Calu3 (cell line): ENCODE data around the gene CCR5AS.

Source experiments
- BruUV-seq: library from RNA; stranded (reverse); fragments of 400-500 nt; replicated peaks from 2 replicates; lab custom pipeline; 2021; lab: Mats Ljungman, UMichigan
- CTCF ChIA-PET: fragments of 300-600 bp; sonication (Branson Sonifier 250); formaldehyde crosslinking; loops from one replicate; lab custom pipeline; 2022; ENCODE audit warnings: antibody characterized with exemption; lab: Charles Lee
- DNase-seq: peaks from one replicate; pipeline ENCODE4 v3.0.0; 2022
- H3K27ac Mint-ChIP-seq: one replicate; pipeline ENCODE4 v1.8.0; 2022; ENCODE audit warnings: mixed read lengths; ENCODE audit not compliant: unreplicated experiment
- H3K27me3 Mint-ChIP-seq: one replicate; pipeline ENCODE4 v1.8.0; 2022; ENCODE audit warnings: mixed read lengths; ENCODE audit not compliant: unreplicated experiment
- H3K36me3 Mint-ChIP-seq: one replicate; pipeline ENCODE4 v1.8.0; 2022; ENCODE audit warnings: mild to moderate bottlenecking, moderate library complexity, mixed read lengths; ENCODE audit not compliant: insufficient read depth, unreplicated experiment
- H3K4me1 Mint-ChIP-seq: one replicate; pipeline ENCODE4 v1.8.0; 2022; ENCODE audit warnings: mild to moderate bottlenecking, low read depth, mixed read lengths; ENCODE audit not compliant: unreplicated experiment
- H3K4me3 Mint-ChIP-seq: one replicate; pipeline ENCODE4 v1.8.0; 2022; ENCODE audit warnings: mild to moderate bottlenecking, low read depth, moderate library complexity, mixed read lengths; ENCODE audit not compliant: unreplicated experiment
- H3K9me3 Mint-ChIP-seq: one replicate; pipeline ENCODE4 v1.8.0; 2022; ENCODE audit warnings: low read depth, mixed read lengths; ENCODE audit not compliant: unreplicated experiment
- CTCF ChIP-seq: fragments of 200-600 bp; IDR thresholded peaks from one replicate; pipeline ENCODE4 v1.8.0; 2022; ENCODE audit warnings: antibody characterized with exemption; ENCODE audit not compliant: unreplicated experiment
- intact Hi-C: fragments of 100-400 bp; cut with micrococcal nuclease; formaldehyde crosslinking; loops from one replicate; pipeline ENCODE4 v1.10.0; 2022; ENCODE audit not compliant: unreplicated experiment

Gene CCR5AS

GRCh38 chr3:46447228-46447985, 40.5 kb upstream of the CCR5AS start:
- CTCF ChIA-PET = no interaction called here
- no peak overlapping the region for H3K4me3 Mint-ChIP-seq
- DNase-seq = no peak
- H3K36me3 Mint-ChIP-seq = no peaks in the 10 kb centered on the region
- H3K9me3 Mint-ChIP-seq = no peaks in the 10 kb centered on the region
- no peak overlapping the region for H3K27ac Mint-ChIP-seq
- no TSS peak for BruUV-seq
- no peak for TF ChIP-seq CTCF
- no peaks in the 10 kb centered on the region for H3K4me1 Mint-ChIP-seq
- H3K27me3 Mint-ChIP-seq = peaks cover 51% of the 10 kb centered on the region
- intact Hi-C loops = no loop called here

- CTCF ChIA-PET = interaction anchor here (0.7 to 0.9 kb wide), 2 partner anchors 20 to 272 kb away, joined by 3 to 5 read pairs; no protein-coding TSS in a partner anchor
- H3K9me3 Mint-ChIP-seq = no peaks in the 10 kb centered on the region
- DNase-seq = peak; percentile 53
- intact Hi-C loops = no loop called here
- BruUV-seq = no TSS peak
- TF ChIP-seq CTCF = peak; percentile 18
- no peak overlapping the region for H3K27ac Mint-ChIP-seq
- H3K4me1 Mint-ChIP-seq = no peaks in the 10 kb centered on the region
- no peak overlapping the region for H3K4me3 Mint-ChIP-seq
- peaks cover 38% of the 10 kb centered on the region for H3K27me3 Mint-ChIP-seq
- no peaks in the 10 kb centered on the region for H3K36me3 Mint-ChIP-seq
These were observed 36.0 kb upstream of the CCR5AS start for GRCh38 chr3:46442576-46443530.

- H3K9me3 Mint-ChIP-seq = no peaks in the 10 kb centered on the region
- H3K4me3 Mint-ChIP-seq = no peak overlapping the region
- H3K27me3 Mint-ChIP-seq = peaks cover 17% of the 10 kb centered on the region
- CTCF ChIA-PET = no interaction called here
- intact Hi-C loops = no loop called here
- no peak for TF ChIP-seq CTCF
- H3K4me1 Mint-ChIP-seq = no peaks in the 10 kb centered on the region
- no peak for DNase-seq
- H3K36me3 Mint-ChIP-seq = no peaks in the 10 kb centered on the region
- no TSS peak for BruUV-seq
- H3K27ac Mint-ChIP-seq = no peak overlapping the region
These were observed 33.8 kb upstream of the CCR5AS start for GRCh38 chr3:46440531-46441294.

- intact Hi-C loops = loop anchor here (10.0 kb wide), 1 partner anchor 54 kb away; no protein-coding TSS in a partner anchor
- no TSS peak for BruUV-seq
- Mint-ChIP-seq H3K9me3 (no peaks in the 10 kb centered on the region), H3K4me3 (no peak overlapping the region), H3K27me3 (peaks cover 17% of the 10 kb centered on the region), H3K36me3 (no peaks in the 10 kb centered on the region), H3K27ac (no peak overlapping the region), H3K4me1 (no peaks in the 10 kb centered on the region)
- CTCF ChIA-PET = interaction anchor here (1.6 kb wide), 1 partner anchor 32 kb away, joined by 3 read pairs; the partner anchor contains the start of genes CCR5AS and CCRL2
- no peak for DNase-seq
- TF ChIP-seq CTCF = no peak
These were observed 32.0 kb upstream of the CCR5AS start for GRCh38 chr3:46438831-46439230.
